Erythroblast (primary cell): Measurements from ENCODE around the gene POLE.

ENCODE experiments used
- GATA1 ChIP-seq: IDR thresholded peaks from 2 replicates; pipeline ENCODE4 v1.6.1; 2011; ENCODE audit warnings: low read depth, mild to moderate bottlenecking, control low read depth, low read length, moderate library complexity
- POLR2A ChIP-seq: IDR thresholded peaks from 2 replicates; pipeline ENCODE4 v1.6.1; 2011; ENCODE audit warnings: mild to moderate bottlenecking, low read length

DNA sequence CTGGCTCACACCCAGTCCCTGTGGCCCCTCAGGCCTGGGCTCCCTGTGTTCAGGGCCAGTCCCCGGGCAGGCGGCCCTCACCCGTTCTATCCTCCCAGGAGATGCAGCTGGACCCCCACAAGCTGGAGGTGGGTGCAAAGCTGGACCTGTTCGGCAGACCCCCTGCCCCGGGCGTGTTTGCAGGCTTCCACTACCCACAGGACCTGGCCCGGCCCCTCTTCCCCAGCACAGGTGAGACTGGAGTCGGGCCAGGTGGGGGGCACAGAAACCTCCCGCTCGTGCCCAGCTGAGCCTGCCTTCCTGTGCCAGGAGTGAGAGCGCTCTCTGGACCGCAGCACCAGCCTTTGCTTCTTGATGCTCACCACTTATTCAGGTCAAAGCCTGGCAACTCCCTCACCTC is 110.4 kb downstream of the POLE start:
- no peak for TF ChIP-seq POLR2A
- no peak for TF ChIP-seq GATA1
